ENCODE measurements around the gene FLNB.

Gene FLNB

GRCh38 chr3:58082047-58082446, 73.8 kb downstream of the FLNB start:
- DNase-seq: no peak

- no peak for DNase-seq
Observed at GRCh38 chr3:58084166-58084565, 75.9 kb downstream of the FLNB start.

- no peak for DNase-seq
Observed at GRCh38 chr3:58084788-58085543, 76.7 kb downstream of the FLNB start.

GRCh38 chr3:58085616-58086015, 77.4 kb downstream of the FLNB start:
- DNase-seq: no peak

GRCh38 chr3:58088501-58088900, 80.3 kb downstream of the FLNB start:
- no peak for DNase-seq

GRCh38 chr3:58090351-58090750, 82.1 kb downstream of the FLNB start:
- DNase-seq: no peak

- no peak for DNase-seq
Observed at GRCh38 chr3:58092521-58092920, 84.3 kb downstream of the FLNB start.

- DNase-seq: no peak
Observed at GRCh38 chr3:58093574-58094195, 85.5 kb downstream of the FLNB start.

GRCh38 chr3:58094657-58095056, 86.4 kb downstream of the FLNB start:
- no peak for DNase-seq

- DNase-seq: no peak
Observed at GRCh38 chr3:58095603-58096138, 87.4 kb downstream of the FLNB start.

- no peak for DNase-seq
Observed at GRCh38 chr3:58098531-58098930, 90.3 kb downstream of the FLNB start.

- no peak for DNase-seq
Observed at GRCh38 chr3:58099865-58100264, 91.6 kb downstream of the FLNB start.

- DNase-seq: no peak
Observed at GRCh38 chr3:58101499-58102389, 93.5 kb downstream of the FLNB start.

GRCh38 chr3:58102390-58102750, 94.1 kb downstream of the FLNB start:
- no peak for DNase-seq

GRCh38 chr3:58102976-58103451, 94.8 kb downstream of the FLNB start:
- DNase-seq: no peak

GRCh38 chr3:58104151-58104550, 95.9 kb downstream of the FLNB start:
- DNase-seq: no peak

- DNase-seq: no peak
Observed at GRCh38 chr3:58104712-58105111, 96.5 kb downstream of the FLNB start.

- DNase-seq: no peak
Observed at GRCh38 chr3:58105196-58105595, 97.0 kb downstream of the FLNB start.

- no peak for DNase-seq
Observed at GRCh38 chr3:58106061-58106460, 97.8 kb downstream of the FLNB start.

- no peak for DNase-seq
Observed at GRCh38 chr3:58106640-58107039, 98.4 kb downstream of the FLNB start.

GRCh38 chr3:58107597-58107996, 99.4 kb downstream of the FLNB start:
- no peak for DNase-seq

GRCh38 chr3:58109752-58110151, 101.5 kb downstream of the FLNB start:
- no peak for DNase-seq

- peak; percentile 87 for DNase-seq
Observed at GRCh38 chr3:58111513-58112184, 103.4 kb downstream of the FLNB start.
